Hepatocyte (in vitro differentiated cells): Measurements from ENCODE around the gene TM9SF2. TPM values are rescaled to one million over a fixed set of nuclear protein-coding genes. Genes with fewer than 3 reads are reported as not detected.

Source experiments
- DNase-seq: peaks from one replicate; pipeline ENCODE4 v3.0.0-alpha.2; 2016; ENCODE audit warnings: low spot score
- H2AFZ ChIP-seq: fragments of 200-600 bp; sonication (generic); 2 replicates; pipeline ENCODE4 v1.6.0; 2016; ENCODE audit warnings: antibody characterized with exemption, mild to moderate bottlenecking
- H3K27ac ChIP-seq: fragments of 200-600 bp; sonication (generic); 2 replicates; pipeline ENCODE4 v1.5.1; 2016; ENCODE audit warnings: mild to moderate bottlenecking
- H3K27me3 ChIP-seq: fragments of 200-600 bp; sonication (generic); 2 replicates; pipeline ENCODE4 v1.6.1; 2016
- H3K36me3 ChIP-seq: fragments of 200-600 bp; sonication (generic); replicated peaks from 2 replicates; pipeline ENCODE4 v1.5.1; 2016; ENCODE audit warnings: low read depth; ENCODE audit not compliant: insufficient read depth
- H3K4me1 ChIP-seq: fragments of 200-600 bp; sonication (generic); 2 replicates; pipeline ENCODE4 v1.5.1; 2016; ENCODE audit warnings: mild to moderate bottlenecking, moderate library complexity; ENCODE audit not compliant: insufficient read depth
- H3K4me2 ChIP-seq: fragments of 200-600 bp; sonication (generic); 2 replicates; pipeline ENCODE4 v1.6.0; 2016
- H3K4me3 ChIP-seq: fragments of 200-600 bp; sonication (generic); 2 replicates; pipeline ENCODE4 v1.5.1; 2016; ENCODE audit warnings: mild to moderate bottlenecking
- H3K79me2 ChIP-seq: fragments of 200-600 bp; sonication (generic); 2 replicates; pipeline ENCODE4 v1.6.0; 2017; ENCODE audit warnings: mild to moderate bottlenecking
- H3K9me2 ChIP-seq: fragments of 200-600 bp; sonication (generic); replicated peaks from 2 replicates; pipeline ENCODE4 v1.6.0; 2017; ENCODE audit warnings: mild to moderate bottlenecking; ENCODE audit not compliant: insufficient read depth
- H3K9me3 ChIP-seq: fragments of 200-600 bp; sonication (generic); 2 replicates; pipeline ENCODE4 v1.5.1; 2016; ENCODE audit warnings: low read depth, mild to moderate bottlenecking
- H4K20me1 ChIP-seq: fragments of 200-600 bp; sonication (generic); 2 replicates; pipeline ENCODE4 v1.6.0; 2016; ENCODE audit warnings: mild to moderate bottlenecking; ENCODE audit not compliant: insufficient read depth, poor library complexity, severe bottlenecking
- CTCF ChIP-seq: fragments of 200-600 bp; sonication (generic); IDR thresholded peaks from 2 replicates; pipeline ENCODE4 v1.5.1; 2016; ENCODE audit warnings: antibody characterized with exemption, mild to moderate bottlenecking; ENCODE audit not compliant: poor library complexity
- EZH2 ChIP-seq: fragments of 200-600 bp; sonication (generic); IDR thresholded peaks from 2 replicates; pipeline ENCODE4 v1.6.1; 2016; ENCODE audit warnings: antibody characterized with exemption, mild to moderate bottlenecking, borderline replicate concordance
- EZH2phosphoT487 ChIP-seq: fragments of 200-600 bp; sonication (generic); IDR thresholded peaks from one replicate; pipeline ENCODE4 v1.6.1; 2018; ENCODE audit warnings: antibody characterized with exemption, mild to moderate bottlenecking, low read depth, moderate library complexity; ENCODE audit not compliant: unreplicated experiment, severe bottlenecking
- WGBS: methylation state at CpG from one replicate; pipeline ENCODE4 v1.1.6; 2016; ENCODE audit warnings: low lambda C conversion rate; ENCODE audit errors: missing lambda C conversion rate; 5-methylcytosine and 5-hydroxymethylcytosine counted together
- polyA plus RNA-seq: library from polyadenylated mRNA; unstranded; fragments of >200 nt; fragmentation: Nextera tagmentation; extraction: Ambion mirVana; gene quantifications from 2 replicates; pipeline ENCODE4 v1.2.1, GENCODE V29; 2016
- total RNA-seq: library from RNA; depleted of rRNA; stranded (reverse); fragments of >200 nt; gene quantifications from 2 replicates; pipeline ENCODE4 v1.2.3, GENCODE V29; 2014

The TM9SF2 gene
- total and polyA plus RNA-seq, 2 experiments from 2014 or later = 184 to 280 TPM

DNA sequence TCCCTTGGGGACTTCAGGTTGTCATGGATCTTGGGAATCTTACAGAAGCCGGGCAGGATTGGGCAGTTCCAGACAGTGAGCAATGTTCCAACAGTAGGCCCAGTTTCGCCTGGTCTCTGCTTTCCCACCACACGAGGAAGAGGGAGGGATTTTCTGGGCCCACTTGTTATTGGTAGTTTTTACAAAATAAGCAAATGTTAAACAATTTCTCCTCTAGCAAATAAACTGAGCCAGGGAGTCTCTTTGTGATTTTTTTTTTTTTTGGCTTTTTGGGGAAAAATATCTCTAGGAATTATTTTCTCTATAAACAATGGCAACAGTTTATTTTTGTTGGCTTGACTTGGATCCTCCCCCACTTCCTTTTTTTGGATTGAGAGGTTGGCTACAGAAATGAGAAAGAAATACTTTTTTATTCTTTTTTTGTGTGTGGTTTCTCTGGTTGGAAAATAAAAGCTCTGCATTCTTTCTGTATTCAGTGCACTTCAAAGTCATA, 89.3 kb downstream of the TM9SF2 start:
- Histone ChIP-seq H3K36me3 (no peaks in the 10 kb centered on the region), H3K9me2 (no peaks in the 10 kb centered on the region), H3K27ac (peak overlapping the region; percentile 44), H3K4me1 (no peaks in the 10 kb centered on the region), H3K4me3 (no peak overlapping the region), H3K4me2 (no peak overlapping the region), H3K27me3 (no peaks in the 10 kb centered on the region), H4K20me1 (no peaks in the 10 kb centered on the region), H3K9me3 (no peaks in the 10 kb centered on the region), H2AFZ (no peak overlapping the region), H3K79me2 (no peaks in the 10 kb centered on the region)
- DNase-seq = no peak
- 65% methylated on average over 3 of the region's 3 CpGs for WGBS
- TF ChIP-seq CTCF (no peak), EZH2phosphoT487 (no peak), EZH2 (no peak)

- Histone ChIP-seq H2AFZ (no peak overlapping the region), H3K9me2 (no peaks in the 10 kb centered on the region), H3K4me3 (no peak overlapping the region), H3K9me3 (no peaks in the 10 kb centered on the region), H3K36me3 (no peaks in the 10 kb centered on the region), H4K20me1 (no peaks in the 10 kb centered on the region), H3K4me2 (no peak overlapping the region), H3K79me2 (no peaks in the 10 kb centered on the region), H3K27ac (no peak overlapping the region), H3K4me1 (no peaks in the 10 kb centered on the region), H3K27me3 (no peaks in the 10 kb centered on the region)
- TF ChIP-seq CTCF = no peak
- no peak for TF ChIP-seq EZH2phosphoT487
- no peak for DNase-seq
- 85% methylated on average over 5 of the region's 5 CpGs for WGBS
Measured at GRCh38 chr13:99596180-99596579, 94.9 kb downstream of the TM9SF2 start.

- Histone ChIP-seq H3K4me2 (no peak overlapping the region), H3K27ac (no peak overlapping the region), H3K79me2 (no peaks in the 10 kb centered on the region), H3K4me3 (no peak overlapping the region), H4K20me1 (no peaks in the 10 kb centered on the region), H2AFZ (no peak overlapping the region), H3K9me3 (no peaks in the 10 kb centered on the region), H3K36me3 (no peaks in the 10 kb centered on the region), H3K27me3 (no peaks in the 10 kb centered on the region), H3K9me2 (no peaks in the 10 kb centered on the region), H3K4me1 (peaks cover 2% of the 10 kb centered on the region)
- WGBS = 44% methylated on average over 7 of the region's 7 CpGs
- no peak for TF ChIP-seq EZH2
- no peak for TF ChIP-seq EZH2phosphoT487
- peak; percentile 13 for TF ChIP-seq CTCF
- no peak for DNase-seq
Measured at GRCh38 chr13:99600318-99600717, 99.0 kb downstream of the TM9SF2 start.

DNA sequence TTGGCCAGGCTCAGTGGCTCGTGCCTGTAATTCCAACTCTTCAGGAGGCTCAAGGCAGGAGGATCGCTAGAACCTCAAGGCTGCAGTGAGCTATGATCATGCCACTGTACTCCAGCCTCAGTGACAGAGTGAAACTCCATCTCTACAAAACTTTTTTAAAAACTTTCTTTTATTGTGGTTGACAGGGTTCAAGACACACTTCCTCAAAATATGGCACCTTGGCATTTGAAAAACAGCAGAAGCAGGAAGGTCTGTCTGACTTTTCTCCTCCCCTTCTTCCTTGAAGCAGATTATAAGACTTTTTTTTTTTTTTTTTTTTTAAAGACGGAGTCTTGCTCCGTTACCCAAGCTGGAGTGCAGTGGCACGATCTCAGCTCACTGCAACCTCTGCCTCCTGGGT, 100.3 kb downstream of the TM9SF2 start:
- Histone ChIP-seq H3K9me3 (no peaks in the 10 kb centered on the region), H3K4me2 (no peak overlapping the region), H3K27me3 (no peaks in the 10 kb centered on the region), H4K20me1 (no peaks in the 10 kb centered on the region), H3K79me2 (no peaks in the 10 kb centered on the region), H2AFZ (no peak overlapping the region), H3K36me3 (no peaks in the 10 kb centered on the region), H3K9me2 (no peaks in the 10 kb centered on the region), H3K27ac (no peak overlapping the region), H3K4me3 (no peak overlapping the region), H3K4me1 (peaks cover 7% of the 10 kb centered on the region)
- DNase-seq = no peak
- WGBS = 90% methylated on average over 5 of the region's 5 CpGs
- TF ChIP-seq CTCF (no peak), EZH2phosphoT487 (no peak), EZH2 (no peak)
